ENCODE measurements around the gene HIF1A. TPM values are rescaled to one million over a fixed set of nuclear protein-coding genes. Genes with fewer than 3 reads are reported as not detected.
A peak's percentile ranks its signal among the peaks of the same experiment; 100 is the strongest.

Gene HIF1A
- total RNA-seq, 1 donor from 2014 or later, result 124 TPM

GRCh38 chr14:61756135-61756534 is 60.8 kb downstream of the HIF1A start:
- TF ChIP-seq, protein P1, sequence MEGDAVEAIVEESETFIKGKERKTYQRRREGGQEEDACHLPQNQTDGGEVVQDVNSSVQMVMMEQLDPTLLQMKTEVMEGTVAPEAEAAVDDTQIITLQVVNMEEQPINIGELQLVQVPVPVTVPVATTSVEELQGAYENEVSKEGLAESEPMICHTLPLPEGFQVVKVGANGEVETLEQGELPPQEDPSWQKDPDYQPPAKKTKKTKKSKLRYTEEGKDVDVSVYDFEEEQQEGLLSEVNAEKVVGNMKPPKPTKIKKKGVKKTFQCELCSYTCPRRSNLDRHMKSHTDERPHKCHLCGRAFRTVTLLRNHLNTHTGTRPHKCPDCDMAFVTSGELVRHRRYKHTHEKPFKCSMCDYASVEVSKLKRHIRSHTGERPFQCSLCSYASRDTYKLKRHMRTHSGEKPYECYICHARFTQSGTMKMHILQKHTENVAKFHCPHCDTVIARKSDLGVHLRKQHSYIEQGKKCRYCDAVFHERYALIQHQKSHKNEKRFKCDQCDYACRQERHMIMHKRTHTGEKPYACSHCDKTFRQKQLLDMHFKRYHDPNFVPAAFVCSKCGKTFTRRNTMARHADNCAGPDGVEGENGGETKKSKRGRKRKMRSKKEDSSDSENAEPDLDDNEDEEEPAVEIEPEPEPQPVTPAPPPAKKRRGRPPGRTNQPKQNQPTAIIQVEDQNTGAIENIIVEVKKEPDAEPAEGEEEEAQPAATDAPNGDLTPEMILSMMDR (IDR thresholded peaks at IDR 0.05; ENCODE audit: unreplicated experiment), result no peak
- H3K9me3 Mint-ChIP-seq, result no peaks in the 10 kb centered on the region
- no peaks in the 10 kb centered on the region for H3K27me3 Mint-ChIP-seq (ENCODE audit: low read depth)
- no peak for DNase-seq (ENCODE audit: low spot score in 2 of 2, unreplicated experiment in 2 of 2)
- no peak overlapping the region for H3K27ac Mint-ChIP-seq
- H3K4me3 Mint-ChIP-seq, result no peak overlapping the region
- H3K36me3 Mint-ChIP-seq, result no peaks in the 10 kb centered on the region
- peaks cover 10% of the 10 kb centered on the region for H3K4me1 Mint-ChIP-seq

- H3K4me1 Mint-ChIP-seq, result peaks cover 27% of the 10 kb centered on the region
- no peaks in the 10 kb centered on the region for H3K27me3 Mint-ChIP-seq (ENCODE audit: low read depth)
Measured at GRCh38 chr14:61759878-61760277, 64.6 kb downstream of the HIF1A start.

DNA sequence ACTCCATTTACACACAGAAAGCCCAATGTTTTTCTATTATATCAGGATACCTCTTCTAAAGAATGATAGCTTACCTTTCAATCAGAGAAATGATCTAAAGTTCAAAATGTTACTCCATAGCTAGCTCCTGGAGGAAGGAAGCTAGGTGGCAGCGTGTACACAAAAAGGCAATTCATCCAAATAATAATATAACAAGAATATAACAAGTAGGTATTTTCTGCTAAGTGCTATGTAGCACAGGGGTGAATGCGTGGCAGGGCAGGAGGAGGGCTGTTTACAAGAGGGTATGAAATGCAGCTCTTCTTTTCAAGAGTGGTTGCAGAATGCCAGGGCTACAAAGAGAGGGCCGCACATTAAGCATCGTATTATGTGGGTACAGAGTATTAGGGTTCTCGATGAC is 66.2 kb downstream of the HIF1A start:
- TF ChIP-seq, protein P1 (IDR thresholded peaks at IDR 0.05; ENCODE audit: unreplicated experiment), result no peak
- H3K27ac Mint-ChIP-seq, result peak overlapping the region; percentile 98
- H3K4me3 Mint-ChIP-seq, result peak overlapping the region; percentile 91
- peaks cover 44% of the 10 kb centered on the region for H3K4me1 Mint-ChIP-seq
- H3K9me3 Mint-ChIP-seq, result no peaks in the 10 kb centered on the region
- no peak for DNase-seq (ENCODE audit: low spot score in 2 of 2, unreplicated experiment in 2 of 2)
- no peaks in the 10 kb centered on the region for H3K27me3 Mint-ChIP-seq (ENCODE audit: low read depth)
- H3K36me3 Mint-ChIP-seq, result no peaks in the 10 kb centered on the region

More at GRCh38 chr14:61759878-61760277, 64.6 kb downstream of the HIF1A start:
- Mint-ChIP-seq H3K9me3 (no peaks in the 10 kb centered on the region), H3K27ac (no peak overlapping the region), H3K4me3 (no peak overlapping the region), H3K36me3 (no peaks in the 10 kb centered on the region)
- TF ChIP-seq, protein P1 (IDR thresholded peaks at IDR 0.05; ENCODE audit: unreplicated experiment), result no peak
- DNase-seq (ENCODE audit: low spot score in 2 of 2, unreplicated experiment in 2 of 2), result no peak

DNA sequence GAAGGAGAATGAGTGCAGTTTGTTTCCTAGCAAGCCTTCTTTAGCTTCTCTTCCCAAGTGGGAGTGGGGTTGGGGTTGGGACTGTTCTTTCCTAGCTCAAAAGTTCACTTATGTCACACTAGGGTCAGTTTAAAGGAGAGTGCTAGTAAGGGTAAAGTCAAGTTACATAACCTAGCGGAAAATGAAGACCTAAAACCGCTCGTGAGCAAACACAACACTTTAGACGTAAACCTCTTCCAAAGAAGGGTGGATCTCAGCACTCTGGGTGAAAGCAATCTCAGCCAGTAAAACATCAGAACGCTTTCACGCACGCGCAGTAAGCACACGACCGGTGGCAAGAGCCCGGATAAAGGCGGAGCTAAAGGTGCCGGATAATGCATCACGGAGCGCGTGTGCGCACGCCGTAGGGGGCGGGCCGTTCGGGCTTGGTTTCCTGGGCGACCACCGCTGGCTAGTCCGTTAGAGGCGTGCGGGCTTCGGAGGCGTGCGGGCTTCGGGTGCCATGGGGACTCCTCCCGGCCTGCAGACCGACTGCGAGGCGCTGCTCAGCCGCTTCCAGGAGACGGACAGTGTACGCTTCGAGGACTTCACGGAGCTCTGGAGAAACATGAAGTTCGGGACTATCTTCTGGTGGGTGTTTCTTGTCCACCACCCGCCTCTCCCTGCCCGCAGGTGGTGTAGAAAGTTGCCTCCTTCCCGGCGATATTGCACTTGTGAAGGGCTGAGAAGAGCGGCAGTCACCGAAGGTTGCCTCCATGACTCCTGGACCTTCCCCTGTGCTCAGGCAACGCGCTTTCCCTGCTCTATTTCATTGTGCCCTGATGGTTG is 66.9 kb downstream of the HIF1A start, which contains the start of gene SNAPC1:
Gene SNAPC1, plus strand, starts transcription at position 462 of the 828 bp plus-strand sequence. Its CDS starts 41 bp downstream, at position 503.
- peak; percentile 91 to 96 for DNase-seq (ENCODE audit: low spot score in 2 of 2, unreplicated experiment in 2 of 2)
- Mint-ChIP-seq H3K27me3 (ENCODE audit: low read depth) (no peaks in the 10 kb centered on the region), H3K36me3 (no peaks in the 10 kb centered on the region), H3K9me3 (no peaks in the 10 kb centered on the region), H3K4me3 (peak within 1 kb of the TSS; percentile 91), H3K27ac (peak within 1 kb of the TSS; percentile 98), H3K4me1 (peaks cover 48% of the 10 kb centered on the region)
- TF ChIP-seq, protein P1 (IDR thresholded peaks at IDR 0.05; ENCODE audit: unreplicated experiment), result no peak

DNA sequence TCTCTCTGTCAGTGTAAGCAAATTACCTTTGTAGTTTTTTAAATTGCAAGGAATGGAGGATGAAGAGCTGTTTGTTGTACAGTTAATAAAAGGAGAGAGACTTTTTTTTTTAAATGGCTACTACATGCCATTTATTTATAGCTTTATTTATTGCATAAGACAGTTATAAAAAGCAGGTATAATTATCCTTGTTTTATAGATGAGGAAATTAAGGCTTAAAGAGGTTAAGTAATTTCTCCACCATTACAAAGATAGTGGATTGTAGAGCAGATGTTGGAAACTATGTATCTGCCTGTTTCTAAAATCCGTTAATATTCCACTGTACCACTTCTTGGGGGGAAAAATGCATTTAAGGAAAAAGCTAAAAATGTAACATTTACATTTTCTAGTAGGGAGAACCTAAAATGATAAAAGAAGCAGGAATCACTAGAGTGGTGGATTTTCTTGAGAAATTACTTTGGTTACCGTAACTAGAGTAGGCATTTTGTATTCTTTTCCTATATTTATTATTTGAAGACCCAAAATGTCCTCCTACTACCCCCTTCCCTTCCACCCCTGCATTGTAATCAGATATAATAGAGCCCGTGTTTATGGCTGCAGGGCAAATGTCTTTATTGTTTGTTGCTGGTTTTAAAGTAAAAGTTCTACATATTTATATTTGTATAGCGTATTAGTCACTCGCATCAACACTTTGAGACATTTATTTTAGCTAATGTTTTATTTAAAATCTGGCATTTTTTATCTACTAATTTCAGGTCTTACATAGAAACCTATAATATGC is 69.2 kb downstream of the HIF1A start:
- Mint-ChIP-seq H3K27me3 (ENCODE audit: low read depth) (no peaks in the 10 kb centered on the region), H3K27ac (peak overlapping the region; percentile 63), H3K4me1 (peaks cover 45% of the 10 kb centered on the region), H3K9me3 (no peaks in the 10 kb centered on the region), H3K36me3 (peaks cover 5% of the 10 kb centered on the region), H3K4me3 (peak overlapping the region; percentile 91)
- TF ChIP-seq, protein P1 (IDR thresholded peaks at IDR 0.05; ENCODE audit: unreplicated experiment), result no peak
- DNase-seq (ENCODE audit: low spot score in 2 of 2, unreplicated experiment in 2 of 2), result no peak

Data from mesothelial cell of epicardium (in vitro differentiated cells).